Neutrophil (primary cell): Measurements from ENCODE around the gene SSC5D.

Experiments used
- H3K27ac ChIP-seq: fragments of 200-600 bp; sonication (generic); 2 replicates; pipeline ENCODE4 v1.5.1; 2016; ENCODE audit warnings: mild to moderate bottlenecking, moderate library complexity
- H3K27me3 ChIP-seq: fragments of 200-600 bp; sonication (generic); 2 replicates; pipeline ENCODE4 v1.6.0; 2016; ENCODE audit warnings: mild to moderate bottlenecking
- H3K36me3 ChIP-seq: fragments of 200-600 bp; sonication (generic); 2 replicates; pipeline ENCODE4 v1.5.1; 2017
- H3K4me1 ChIP-seq, 2 experiments: fragments of 200-600 bp in 1 of 2; sonication (generic) in 1 of 2; 1 replicate in 1 of 2; 2 replicates in 1 of 2; pipeline versions ENCODE4 v1.5.1 to v1.6.1; 2013 to 2016; ENCODE audit warnings: low read depth in 1 of 2, low read length in 1 of 2, mild to moderate bottlenecking in 1 of 2, moderate library complexity in 1 of 2; ENCODE audit not compliant: control insufficient read depth in 1 of 2, insufficient read depth in 1 of 2
- H3K4me3 ChIP-seq, 2 experiments: fragments of 200-600 bp in 1 of 2; sonication (generic) in 1 of 2; 1 replicate in 1 of 2; 2 replicates in 1 of 2; pipeline ENCODE4 v1.5.1; 2013 to 2016; ENCODE audit warnings: low read depth in 1 of 2, low read length in 1 of 2, mild to moderate bottlenecking in 1 of 2, moderate library complexity in 1 of 2
- H3K9me3 ChIP-seq: fragments of 200-600 bp; sonication (generic); 2 replicates; pipeline ENCODE4 v1.5.1; 2016
- CTCF ChIP-seq: fragments of 200-600 bp; sonication (generic); IDR thresholded peaks from 2 replicates; pipeline ENCODE4 v1.5.1; 2016; ENCODE audit warnings: antibody characterized with exemption

SSC5D gene

GRCh38 chr19:55504252-55504603, 16.0 kb downstream of the SSC5D start:
- Histone ChIP-seq H3K27me3 (peaks cover 21% of the 10 kb centered on the region), H3K9me3 (no peaks in the 10 kb centered on the region), H3K27ac (no peak overlapping the region), H3K36me3 (no peaks in the 10 kb centered on the region), H3K4me3 (peak overlapping the region; percentile 54 to 67), H3K4me1 (peaks cover 7 to 11% of the 10 kb centered on the region in 2 experiments)
- no peak for TF ChIP-seq CTCF

- no peaks in the 10 kb centered on the region for H3K9me3 ChIP-seq
- H3K4me1 ChIP-seq = peaks cover 7 to 11% of the 10 kb centered on the region in 2 experiments
- peaks cover 24% of the 10 kb centered on the region for H3K27me3 ChIP-seq
- H3K27ac ChIP-seq = no peak overlapping the region
- H3K36me3 ChIP-seq = no peaks in the 10 kb centered on the region
- no peak for TF ChIP-seq CTCF
- no peak overlapping the region for H3K4me3 ChIP-seq
Observed at GRCh38 chr19:55504981-55505380, 16.7 kb downstream of the SSC5D start.

GRCh38 chr19:55508120-55508519, 19.9 kb downstream of the SSC5D start:
- Histone ChIP-seq H3K36me3 (no peaks in the 10 kb centered on the region), H3K27ac (no peak overlapping the region), H3K4me1 (peaks cover 7 to 11% of the 10 kb centered on the region in 2 experiments), H3K9me3 (no peaks in the 10 kb centered on the region), H3K4me3 (no peak overlapping the region), H3K27me3 (peaks cover 33% of the 10 kb centered on the region)
- TF ChIP-seq CTCF = no peak

GRCh38 chr19:55516878-55517620, 28.8 kb downstream of the SSC5D start:
- H3K4me1 ChIP-seq = peaks cover 4 to 9% of the 10 kb centered on the region in 2 experiments
- peaks cover 5% of the 10 kb centered on the region for H3K27me3 ChIP-seq
- H3K27ac ChIP-seq = peak overlapping the region; percentile 39
- no peaks in the 10 kb centered on the region for H3K36me3 ChIP-seq
- no peaks in the 10 kb centered on the region for H3K9me3 ChIP-seq
- TF ChIP-seq CTCF = peak; percentile 82
- peak overlapping the region; percentile 42 to 61 for H3K4me3 ChIP-seq

GRCh38 chr19:55519451-55520311, 31.4 kb downstream of the SSC5D start:
- no peak overlapping the region for H3K27ac ChIP-seq
- H3K36me3 ChIP-seq = no peaks in the 10 kb centered on the region
- H3K9me3 ChIP-seq = no peaks in the 10 kb centered on the region
- no peak for TF ChIP-seq CTCF
- peaks cover 15% of the 10 kb centered on the region for H3K27me3 ChIP-seq
- no peak overlapping the region for H3K4me3 ChIP-seq
- peaks cover 4 to 9% of the 10 kb centered on the region in 2 experiments for H3K4me1 ChIP-seq
